GM19397 (cell line): Measurements from ENCODE around the gene NAA40.
A peak's percentile ranks its signal among the peaks of the same experiment; 100 is the strongest.

ENCODE experiments used
- ATAC-seq: cut with Tn5 transposase; IDR thresholded peaks from one replicate; pipeline ENCODE4 v1.9.1; 2021; ENCODE audit warnings: mild to moderate bottlenecking, moderate library complexity; ENCODE audit not compliant: unreplicated experiment

Gene NAA40

DNA sequence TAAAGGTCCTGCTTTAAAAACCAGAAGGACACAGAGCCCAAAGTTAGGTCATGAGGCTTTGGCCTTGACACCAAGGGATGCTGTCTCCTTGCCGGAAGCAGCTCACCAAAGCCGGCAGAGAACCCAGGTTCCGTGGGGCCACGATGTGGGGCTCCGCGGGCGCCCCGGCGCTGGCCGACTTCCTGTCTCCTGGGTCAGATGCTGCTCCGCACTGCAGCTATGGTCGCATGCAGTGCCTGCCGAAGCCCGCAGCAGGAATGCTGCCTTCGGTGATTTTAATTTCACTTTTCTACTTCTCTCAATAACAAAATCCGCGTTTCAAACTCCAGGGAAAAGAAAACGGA, 47.0 kb downstream of the NAA40 start:
- peak; percentile 39 for ATAC-seq

DNA sequence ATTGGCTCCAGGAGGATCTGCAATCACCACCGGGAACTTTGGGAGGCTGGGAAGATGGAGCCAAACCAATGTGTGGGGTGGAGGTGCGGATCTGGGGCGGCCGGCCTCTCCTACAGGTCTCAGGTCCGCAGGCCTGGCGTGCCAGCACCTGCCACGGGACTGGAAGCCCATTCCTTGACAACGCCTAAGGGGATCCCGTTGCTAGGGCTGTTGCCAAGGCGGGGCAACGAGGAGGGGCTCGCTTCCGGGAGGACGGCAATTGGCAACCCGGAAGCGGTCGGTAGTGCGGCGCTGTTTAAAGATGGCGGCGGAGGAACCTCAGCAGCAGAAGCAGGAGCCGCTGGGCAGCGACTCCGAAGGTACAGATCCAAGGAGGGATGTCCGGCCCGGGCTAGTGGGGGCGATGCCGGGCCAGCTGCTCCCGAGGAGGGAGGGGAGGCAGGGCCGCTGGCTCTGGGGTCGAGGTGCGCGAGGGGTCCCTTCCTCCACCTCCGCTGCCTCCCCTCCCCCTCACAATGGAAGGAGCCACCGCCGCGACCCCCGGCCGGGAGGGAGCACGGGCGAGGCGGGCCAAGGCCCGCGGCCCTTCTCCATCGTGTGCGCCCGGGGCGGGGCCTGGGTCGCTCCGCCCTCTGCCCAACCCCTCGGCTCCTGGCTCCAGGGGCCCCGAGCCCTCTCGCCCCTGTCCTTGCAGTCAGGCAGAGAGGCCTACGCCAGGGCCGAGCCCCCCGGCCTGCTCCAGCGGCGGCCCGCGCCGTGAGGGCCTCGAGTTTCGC, 47.5 kb downstream of the NAA40 start, which contains the start of gene OTUB1:
Gene OTUB1 (plus strand): TSS at position 283 of the 776 bp plus-strand sequence. CDS start 19 bp downstream, at position 302.
- peak; percentile 84 for ATAC-seq

DNA sequence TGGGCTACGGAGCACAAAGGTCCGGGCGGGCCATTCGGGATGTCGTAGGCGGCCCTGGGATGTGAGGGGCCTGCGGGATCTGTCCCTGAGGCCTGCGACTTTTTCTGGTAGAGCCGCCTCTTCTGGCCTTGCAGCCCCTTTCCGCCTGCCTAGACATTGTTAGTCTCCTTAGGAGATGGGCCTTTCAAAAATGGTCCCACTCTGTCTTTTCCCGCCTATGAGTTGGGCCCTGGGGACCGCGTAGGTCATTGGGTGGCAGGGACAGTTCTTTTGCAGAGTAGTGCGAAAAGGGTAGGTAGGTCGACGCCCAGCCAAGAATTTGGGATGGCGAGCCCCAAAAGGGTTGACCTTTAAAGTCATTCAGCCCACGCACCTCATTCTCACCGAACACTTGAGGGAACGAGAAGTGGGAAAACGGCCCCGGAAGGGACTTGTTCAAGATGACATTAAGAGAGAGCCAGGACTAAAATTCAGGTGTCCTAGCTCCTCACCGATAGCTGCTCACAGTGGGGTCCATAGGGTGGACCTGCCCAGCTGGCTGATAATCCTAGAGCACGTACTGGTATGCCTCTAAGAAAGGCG, 48.2 kb downstream of the NAA40 start:
- ATAC-seq = no peak

DNA sequence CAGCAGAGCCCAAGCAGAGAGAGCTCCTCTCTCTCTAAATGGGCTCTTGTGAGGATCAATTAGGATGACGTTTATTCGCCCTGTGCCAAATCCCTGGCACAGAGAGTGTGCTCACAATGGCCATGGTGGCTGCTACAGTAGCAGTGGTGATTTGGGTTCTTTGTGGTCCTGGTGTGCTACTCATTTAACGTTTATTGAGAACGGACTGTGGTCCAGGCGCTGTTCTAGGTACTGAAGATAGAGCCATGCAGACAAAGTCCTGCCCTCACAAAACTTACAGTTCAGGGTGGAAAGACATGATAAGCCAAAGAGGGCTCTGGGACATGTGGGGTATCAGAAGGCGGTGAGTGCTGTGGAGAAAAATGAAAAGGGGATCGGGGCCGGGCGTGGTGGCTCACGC, 52.8 kb downstream of the NAA40 start:
- ATAC-seq = no peak

DNA sequence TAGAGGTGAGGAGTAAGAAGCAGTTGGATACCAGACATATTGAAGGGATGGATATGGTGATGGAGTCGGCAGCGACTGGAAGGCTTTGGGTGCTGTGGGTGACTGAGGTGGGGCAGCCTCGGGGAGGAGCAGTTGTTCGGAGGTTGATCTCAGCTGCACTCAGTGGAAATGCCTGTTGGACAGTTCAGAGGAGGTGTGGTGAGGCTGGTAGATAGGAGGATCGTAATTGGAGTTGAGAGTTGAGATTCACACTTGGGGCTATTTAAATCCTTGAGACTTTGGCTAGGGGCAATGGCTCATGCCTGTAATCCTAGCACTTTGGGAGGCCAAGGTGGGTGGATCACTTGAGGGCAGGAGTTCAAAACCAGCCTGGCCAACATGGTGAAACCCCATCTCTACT, 54.3 kb downstream of the NAA40 start:
- ATAC-seq = no peak

DNA sequence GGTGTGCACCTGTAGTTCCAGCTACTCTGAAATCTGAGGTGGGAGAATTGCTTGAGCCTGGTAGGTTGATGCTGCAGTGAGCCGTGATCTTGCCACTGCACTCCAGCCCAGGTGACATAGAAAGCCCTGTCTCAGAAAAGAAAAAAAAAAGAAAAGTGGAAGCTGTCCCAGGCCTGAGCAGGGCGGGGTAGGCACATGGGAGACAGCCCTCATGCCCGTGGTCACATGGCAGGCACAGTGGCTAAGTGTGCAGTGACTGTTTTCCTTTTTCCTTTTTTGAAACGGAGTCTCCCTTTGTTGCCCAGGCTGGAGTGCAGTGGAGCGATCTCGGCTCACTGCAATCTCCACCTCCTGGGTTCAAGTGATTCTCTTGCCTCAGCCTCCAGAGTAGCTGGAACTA, 55.2 kb downstream of the NAA40 start:
- no peak for ATAC-seq

DNA sequence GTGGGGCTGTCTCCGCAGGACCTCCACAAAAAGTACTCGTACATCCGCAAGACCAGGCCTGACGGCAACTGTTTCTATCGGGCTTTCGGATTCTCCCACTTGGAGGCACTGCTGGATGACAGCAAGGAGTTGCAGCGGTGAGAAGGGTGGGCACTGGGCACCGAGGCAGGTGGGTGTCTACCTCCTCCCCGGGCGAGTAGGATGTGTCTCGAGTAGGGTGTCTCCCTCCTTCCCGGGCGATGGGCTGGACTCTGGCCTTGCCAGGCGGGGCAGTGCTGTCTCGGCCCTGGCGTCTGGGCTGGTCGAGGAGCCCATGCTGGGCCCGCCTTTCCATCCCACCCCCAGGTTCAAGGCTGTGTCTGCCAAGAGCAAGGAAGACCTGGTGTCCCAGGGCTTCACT, 57.7 kb downstream of the NAA40 start:
- no peak for ATAC-seq

DNA sequence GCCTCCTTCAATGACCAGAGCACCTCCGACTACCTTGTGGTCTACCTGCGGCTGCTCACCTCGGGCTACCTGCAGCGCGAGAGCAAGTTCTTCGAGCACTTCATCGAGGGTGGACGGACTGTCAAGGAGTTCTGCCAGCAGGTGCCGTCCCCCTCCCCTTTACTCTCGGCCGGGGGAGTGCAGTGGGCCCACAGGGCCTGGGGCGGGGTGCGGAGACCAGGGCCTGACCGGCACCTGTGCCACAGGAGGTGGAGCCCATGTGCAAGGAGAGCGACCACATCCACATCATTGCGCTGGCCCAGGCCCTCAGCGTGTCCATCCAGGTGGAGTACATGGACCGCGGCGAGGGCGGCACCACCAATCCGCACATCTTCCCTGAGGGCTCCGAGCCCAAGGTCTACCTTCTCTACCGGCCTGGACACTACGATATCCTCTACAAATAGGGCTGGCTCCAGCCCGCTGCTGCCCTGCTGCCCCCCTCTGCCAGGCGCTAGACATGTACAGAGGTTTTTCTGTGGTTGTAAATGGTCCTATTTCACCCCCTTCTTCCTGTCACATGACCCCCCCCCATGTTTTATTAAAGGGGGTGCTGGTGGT, 58.4 kb downstream of the NAA40 start:
- ATAC-seq = no peak

DNA sequence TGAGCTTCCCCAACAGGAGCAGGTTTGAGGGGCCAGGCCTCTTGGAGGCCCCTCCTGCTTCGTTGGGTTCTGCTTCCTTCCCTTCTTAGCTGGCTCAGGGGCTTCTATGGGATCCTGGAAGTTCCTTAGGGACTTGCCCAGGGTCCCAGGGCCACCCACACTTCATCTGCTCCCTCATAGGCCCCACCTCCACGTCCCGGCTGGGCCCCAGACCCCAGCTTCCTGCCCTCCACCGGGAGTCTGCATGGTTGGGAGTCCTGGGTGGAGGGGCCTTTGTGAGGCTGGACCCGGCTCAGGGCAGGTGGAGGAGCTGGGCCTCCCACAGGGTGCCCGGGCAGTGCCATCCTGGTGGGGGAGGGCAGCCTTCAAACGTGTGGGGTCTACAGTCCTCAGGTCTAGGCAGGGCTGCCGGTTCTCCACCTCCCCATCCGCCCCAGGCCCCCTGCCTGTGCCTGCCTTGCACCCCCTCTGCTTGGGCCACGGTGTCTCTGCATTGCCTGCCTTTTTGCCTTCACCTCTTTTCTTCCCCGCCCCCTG, 59.1 kb downstream of the NAA40 start:
- no peak for ATAC-seq

DNA sequence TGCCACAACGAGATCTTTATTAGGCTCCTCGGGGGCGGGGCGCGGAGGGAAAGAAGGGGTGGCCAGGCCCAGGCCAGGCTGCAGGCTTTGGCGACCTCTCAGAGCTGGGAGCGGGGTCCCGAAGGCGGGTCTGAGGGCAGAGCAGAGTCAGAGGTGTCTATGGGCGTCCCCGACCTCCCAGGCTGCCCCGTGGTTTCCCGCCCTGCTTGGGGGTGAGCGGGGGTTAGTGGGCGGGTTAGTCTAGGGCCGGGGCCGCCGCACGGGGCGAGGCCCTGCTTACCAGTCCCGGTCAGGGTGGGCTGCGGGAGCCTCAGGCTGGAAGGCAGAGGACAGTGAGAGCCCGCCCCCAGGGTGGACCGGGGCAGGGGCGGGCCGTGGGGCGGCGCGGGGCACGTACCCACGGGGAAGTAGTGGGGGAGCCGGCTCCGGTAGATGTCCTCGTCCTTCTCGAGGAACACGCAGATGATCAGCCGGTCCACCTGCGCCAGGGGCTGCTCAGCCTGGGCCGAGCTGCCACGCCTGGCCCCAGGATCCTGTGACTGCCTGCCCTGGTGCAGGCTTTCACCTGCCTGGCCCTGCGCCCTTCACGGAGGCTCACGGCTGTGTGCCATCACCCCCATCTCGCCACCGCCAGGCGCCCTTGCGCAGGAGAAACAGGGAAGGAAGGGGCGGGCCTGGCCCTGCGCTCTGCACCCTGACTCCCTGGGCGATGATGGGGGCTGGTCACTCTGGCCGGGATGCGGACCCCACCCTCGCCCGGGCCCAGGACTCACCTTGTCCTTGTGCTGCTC, 60.0 kb downstream of the NAA40 start:
- ATAC-seq = no peak

DNA sequence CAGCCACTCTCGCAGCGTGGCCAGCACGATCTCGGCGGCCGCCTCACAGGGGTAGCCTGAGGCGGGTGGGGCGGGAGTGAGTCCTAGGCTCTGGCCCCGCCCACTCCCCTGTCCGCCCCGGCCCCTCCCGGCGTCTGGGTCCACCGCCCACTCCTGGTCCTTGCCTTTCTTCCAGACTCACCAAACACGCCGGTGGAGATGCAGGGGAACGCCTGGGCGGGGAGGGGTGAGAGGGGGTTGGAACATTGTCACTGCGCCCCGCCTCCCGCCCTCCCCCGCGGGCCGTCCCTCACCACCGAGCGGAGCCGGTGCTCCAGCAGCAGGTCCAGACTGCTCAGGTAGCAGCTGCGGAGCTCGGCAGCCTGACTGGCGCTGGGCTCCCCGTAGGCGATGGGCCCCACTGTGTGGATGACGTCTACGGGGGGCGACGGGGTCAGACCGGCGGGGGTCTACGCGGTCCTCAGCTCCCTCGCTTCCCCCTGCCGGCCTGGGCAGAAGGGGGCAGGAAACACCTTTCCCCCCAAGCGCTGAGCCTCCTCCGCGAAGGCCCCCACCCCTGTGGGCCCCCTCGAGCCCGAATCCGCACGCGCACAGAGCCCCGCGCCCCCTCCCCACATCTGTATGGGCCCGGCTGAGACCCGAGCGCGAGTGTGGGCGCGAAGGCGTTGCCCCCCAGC, 60.7 kb downstream of the NAA40 start:
- no peak for ATAC-seq

DNA sequence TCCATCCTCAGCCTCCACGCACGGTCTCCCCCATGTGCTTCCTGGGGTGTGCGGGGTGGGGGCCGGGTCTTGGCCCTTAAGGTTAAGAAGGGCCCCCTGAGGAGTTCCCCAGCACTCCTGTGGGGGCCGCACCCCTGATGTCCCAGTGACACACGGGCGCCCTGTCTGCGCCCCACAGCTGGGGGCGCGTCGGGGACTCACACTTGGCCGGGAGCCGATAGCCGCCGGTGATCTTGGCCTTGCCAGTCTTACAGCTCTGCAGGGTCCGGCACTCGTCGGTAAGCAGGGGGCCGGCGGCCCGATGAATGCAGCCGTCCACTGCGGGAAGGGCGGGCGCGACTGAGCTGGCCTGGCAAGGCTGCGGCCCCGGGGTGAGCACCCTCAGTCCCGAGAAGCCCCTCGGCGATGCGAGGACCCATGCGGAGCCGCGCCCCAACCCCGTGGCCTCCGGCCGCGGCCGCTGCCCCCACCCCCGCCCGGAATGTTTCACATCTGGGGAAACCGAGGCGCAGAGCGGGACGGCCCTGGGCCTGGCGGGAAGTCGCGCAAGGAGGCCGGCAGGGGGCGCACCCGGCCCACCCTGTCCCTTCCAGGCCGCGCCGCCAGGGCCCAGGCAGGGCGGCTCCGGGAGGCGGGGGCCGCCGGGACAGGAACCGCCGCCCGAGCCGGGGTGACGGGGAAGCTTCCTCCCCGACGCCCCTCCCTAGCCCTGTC, 61.4 kb downstream of the NAA40 start:
- peak; percentile 51 for ATAC-seq

DNA sequence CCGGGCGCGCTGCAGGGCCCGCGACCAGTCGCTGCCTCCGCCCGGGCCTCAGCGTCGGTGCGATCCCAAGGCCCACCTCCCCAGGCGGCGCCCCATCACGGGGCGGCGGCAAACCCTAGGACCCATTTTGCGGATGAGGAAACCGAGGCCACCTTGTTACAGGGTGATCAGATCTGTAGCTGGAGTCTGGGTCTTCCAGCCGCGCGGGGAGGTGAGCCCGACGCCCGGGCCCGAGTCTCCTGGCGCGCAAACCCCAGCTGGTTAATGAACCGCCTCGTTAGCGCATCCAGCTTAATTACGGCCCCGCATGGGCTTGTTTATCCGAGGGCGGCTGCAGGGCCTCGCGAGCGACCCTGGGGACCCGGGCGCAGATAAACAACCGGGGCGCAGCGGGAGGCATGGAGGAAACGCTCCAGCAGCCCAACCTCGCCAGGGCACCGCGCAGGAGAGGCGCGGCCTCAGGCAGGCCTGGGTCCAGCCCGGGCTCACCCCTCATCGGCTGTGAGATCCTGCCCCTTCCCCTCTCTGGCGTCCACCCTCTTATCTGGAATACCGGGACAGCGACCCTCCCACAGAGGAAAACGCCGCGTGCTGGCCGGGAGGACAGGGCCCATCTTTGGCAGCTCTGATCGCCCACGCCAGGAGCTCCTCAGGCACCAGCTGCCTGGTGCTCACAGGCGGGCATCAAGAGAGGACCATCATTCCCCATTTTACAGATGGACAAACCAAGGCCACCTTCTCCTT, 62.1 kb downstream of the NAA40 start:
- ATAC-seq = no peak

DNA sequence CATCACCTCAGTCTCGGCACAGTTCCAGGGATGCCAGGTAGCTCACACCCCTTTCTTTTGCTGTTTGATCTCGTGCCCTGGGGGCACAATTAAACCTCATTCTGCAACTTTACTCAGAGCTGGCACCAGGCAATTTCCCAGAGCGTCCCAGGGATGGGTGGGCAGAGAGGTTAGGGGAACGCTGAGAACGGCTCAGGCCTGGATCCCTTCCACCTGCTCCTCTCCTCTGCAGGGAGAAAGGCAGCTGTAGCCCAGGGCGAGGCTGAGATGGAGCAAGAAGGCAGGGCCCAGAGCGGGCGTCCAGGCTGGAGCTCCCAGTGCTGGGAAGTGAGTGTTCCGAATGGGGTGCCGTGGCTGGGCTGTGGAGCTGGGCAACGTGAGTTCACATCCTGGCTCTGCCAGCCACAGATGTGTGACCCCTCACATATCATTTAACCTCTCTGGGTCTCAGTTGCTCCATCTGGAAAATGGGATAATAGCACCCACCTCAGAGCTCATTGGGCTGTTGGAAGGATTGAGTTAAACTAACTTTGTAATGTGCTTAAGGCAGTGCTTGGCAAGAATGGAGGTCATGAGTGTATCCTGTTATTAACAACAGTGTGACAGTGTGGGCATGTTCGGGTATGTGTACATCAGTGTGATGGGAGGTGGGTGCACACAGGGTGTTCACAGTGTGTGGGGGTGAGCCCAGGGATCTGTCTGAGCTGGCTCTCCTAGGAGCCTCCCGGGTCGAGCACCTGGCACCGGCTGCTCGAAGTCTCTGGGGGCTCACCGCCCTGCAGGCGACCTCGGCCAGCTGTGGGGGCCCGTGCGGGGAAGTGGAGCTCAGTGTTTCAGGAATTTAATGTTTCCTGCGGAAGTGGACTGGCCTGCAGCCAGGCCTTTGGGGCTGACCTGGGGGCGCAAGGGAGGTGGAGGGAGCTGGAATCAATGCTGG, 63.0 kb downstream of the NAA40 start:
- no peak for ATAC-seq

DNA sequence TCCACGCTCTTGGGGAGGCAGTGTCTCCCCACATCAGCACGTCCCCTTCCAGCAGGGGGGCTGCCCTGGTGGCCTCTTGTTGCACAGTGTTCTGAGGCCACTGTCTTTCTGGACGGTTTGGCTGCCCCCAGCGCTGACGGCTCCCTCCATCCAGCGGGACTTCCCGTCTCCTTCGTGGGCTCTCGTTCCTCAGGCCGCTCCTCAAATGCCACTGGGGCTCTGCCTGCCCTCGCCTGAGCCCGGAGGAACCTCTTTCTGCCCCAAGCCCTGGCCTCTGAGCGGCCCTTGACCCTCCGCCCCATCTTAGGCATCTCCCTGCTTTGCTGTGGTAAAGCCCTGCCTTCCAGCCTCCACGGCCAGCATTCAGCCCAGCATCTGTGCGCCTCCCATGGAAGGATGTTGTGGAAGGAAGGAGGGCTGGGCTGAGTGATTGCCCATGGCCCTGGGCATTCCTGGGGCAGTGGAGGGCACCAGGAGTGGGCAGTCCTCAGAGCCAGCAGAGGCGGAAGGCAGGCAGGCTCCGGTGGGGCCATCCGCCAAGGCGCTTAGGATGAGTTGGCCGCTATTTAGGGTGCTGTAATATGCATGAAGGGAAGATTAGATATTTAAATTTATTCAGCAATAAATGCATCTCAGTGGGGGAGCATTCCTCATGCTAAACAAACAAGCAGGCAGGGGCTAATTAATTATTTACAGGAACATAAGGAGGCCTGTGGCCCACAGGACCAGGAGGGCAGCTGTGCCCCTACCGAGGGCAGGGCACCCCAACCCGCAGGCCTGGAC, 65.2 kb downstream of the NAA40 start:
- ATAC-seq = no peak

DNA sequence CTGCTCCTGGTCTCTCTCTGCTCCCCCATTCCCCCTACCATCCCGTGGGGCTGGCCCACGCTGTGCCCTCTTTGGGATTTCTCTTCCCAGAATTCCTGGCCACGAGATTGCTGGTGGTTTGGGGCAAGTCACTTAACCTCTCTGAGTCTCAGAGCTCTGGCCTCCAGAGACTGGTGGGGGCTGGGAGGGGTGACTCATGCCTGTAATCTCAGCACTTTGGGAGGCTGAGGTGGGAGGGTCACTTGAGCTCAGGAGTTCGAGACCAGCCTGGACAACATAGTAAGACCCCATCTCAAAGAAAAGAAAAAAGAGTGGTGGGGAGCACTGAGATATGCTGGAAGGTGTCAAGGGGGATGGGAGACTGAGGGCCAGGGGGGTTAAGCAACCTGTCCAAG, 65.8 kb downstream of the NAA40 start:
- no peak for ATAC-seq

DNA sequence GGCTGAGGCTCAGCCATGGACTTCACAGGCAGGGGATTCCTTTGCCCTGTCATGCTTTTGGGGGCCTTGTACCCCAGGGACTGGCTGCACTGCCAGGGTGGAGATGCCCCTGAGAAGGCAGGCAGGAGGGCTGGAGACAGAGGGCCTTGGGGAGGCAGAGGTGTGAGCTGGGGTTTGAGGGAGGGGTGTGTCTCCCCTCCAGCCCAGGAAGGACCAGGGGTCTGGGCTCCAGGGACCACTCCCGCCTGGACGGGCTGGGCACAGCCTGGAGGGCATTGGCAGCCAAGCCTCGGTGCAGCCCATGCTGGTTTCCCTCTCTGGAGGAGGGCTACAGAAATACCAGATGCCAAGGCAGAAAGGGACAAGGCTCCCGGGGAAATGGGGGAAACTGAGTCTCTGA, 66.9 kb downstream of the NAA40 start:
- ATAC-seq = no peak

DNA sequence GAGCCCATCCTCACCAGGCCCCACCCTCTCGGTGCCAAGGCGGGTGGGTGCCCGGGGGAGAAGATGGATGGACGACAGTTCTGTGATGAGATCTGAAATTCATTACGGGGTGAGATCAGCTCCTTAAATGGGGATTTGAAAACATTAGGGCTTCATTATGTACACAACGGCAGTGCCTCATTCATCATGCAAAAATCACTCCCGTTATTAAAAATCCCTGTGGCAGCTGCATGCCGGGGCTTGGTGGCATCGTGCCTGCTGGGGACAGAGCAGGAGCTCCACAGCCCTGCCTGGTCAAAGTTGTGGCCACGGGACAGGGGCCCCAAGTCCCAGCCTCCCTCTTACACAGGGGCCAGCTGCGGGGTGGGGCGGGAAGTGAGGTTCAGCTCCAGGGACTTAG, 67.6 kb downstream of the NAA40 start:
- no peak for ATAC-seq
